ENCODE measurements around the gene ZBTB44. TPM values are rescaled to one million over a fixed set of nuclear protein-coding genes. Genes with fewer than 3 reads are reported as not detected.

ZBTB44 gene
- total and polyA plus RNA-seq, 3 donors from 2014 or later, result 103 to 158 (median 125) TPM

DNA sequence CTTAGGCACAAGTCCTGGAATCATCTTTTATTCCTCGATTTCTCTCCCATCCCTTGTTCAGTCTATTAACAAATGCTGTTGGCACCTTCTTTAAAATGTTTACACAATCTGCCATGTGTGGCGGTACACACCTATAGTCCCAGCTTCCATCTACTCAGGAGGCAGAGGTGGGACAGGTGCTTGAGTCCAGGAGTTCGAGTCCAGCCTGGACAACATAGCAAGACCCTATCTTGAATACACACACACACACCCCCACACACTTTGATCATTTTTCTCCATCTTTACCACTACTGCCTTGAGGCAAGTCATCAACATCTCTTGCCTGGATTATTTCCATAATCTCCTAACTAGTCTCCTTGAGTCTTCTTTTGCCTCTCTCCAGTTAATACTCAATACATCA is 13.7 kb upstream of the ZBTB44 start:
- WGBS, 2 donors, result 90 to 94% methylated on average over 3 of the region's 3 CpGs
- intact Hi-C loops (cut with DNase I; ENCODE audit: low total_unique reads), result no loop called here
- Histone ChIP-seq H3K4me1 (no peaks in the 10 kb centered on the region), H3K4me3 (no peak overlapping the region), H3K9me3 (no peaks in the 10 kb centered on the region), H3K27me3 (no peaks in the 10 kb centered on the region), H3K36me3 (ENCODE audit: low read depth, missing control alignments) (no peaks in the 10 kb centered on the region), H3K27ac (no peak overlapping the region)
- TF ChIP-seq, protein P1, sequence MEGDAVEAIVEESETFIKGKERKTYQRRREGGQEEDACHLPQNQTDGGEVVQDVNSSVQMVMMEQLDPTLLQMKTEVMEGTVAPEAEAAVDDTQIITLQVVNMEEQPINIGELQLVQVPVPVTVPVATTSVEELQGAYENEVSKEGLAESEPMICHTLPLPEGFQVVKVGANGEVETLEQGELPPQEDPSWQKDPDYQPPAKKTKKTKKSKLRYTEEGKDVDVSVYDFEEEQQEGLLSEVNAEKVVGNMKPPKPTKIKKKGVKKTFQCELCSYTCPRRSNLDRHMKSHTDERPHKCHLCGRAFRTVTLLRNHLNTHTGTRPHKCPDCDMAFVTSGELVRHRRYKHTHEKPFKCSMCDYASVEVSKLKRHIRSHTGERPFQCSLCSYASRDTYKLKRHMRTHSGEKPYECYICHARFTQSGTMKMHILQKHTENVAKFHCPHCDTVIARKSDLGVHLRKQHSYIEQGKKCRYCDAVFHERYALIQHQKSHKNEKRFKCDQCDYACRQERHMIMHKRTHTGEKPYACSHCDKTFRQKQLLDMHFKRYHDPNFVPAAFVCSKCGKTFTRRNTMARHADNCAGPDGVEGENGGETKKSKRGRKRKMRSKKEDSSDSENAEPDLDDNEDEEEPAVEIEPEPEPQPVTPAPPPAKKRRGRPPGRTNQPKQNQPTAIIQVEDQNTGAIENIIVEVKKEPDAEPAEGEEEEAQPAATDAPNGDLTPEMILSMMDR (IDR thresholded peaks at IDR 0.05), result no peak
- no peak for TF ChIP-seq POLR2A (IDR thresholded peaks at IDR 0.05)
- no peak for DNase-seq

DNA sequence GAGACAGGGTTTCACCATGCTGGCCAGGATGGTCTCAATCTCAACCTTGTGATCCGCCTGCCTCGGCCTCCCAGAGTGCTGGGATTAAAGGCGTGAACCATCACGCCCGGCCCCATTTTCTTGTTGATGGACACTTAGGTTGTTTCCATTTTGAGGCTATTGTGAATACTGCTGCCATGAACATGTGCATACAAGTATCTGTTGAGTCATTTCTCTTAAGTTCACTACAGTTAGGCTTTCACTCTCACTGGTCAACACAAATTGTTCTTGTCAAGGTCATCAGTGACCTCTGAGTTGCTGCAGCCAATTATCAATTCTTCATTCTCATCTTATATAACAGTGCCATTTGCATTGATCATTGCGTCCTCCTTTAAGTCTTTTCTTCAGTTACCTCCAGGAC is 13.0 kb upstream of the ZBTB44 start:
- 91 to 96% methylated on average over 4 to 6 of the region's 6 CpGs for WGBS, 2 donors
- DNase-seq, result no peak
- TF ChIP-seq, protein P1 (IDR thresholded peaks at IDR 0.05), result no peak
- TF ChIP-seq POLR2A (IDR thresholded peaks at IDR 0.05), result no peak
- Histone ChIP-seq H3K36me3 (ENCODE audit: low read depth, missing control alignments) (no peaks in the 10 kb centered on the region), H3K4me1 (no peaks in the 10 kb centered on the region), H3K27ac (no peak overlapping the region), H3K4me3 (no peak overlapping the region), H3K9me3 (no peaks in the 10 kb centered on the region), H3K27me3 (no peaks in the 10 kb centered on the region)
- intact Hi-C loops (cut with DNase I; ENCODE audit: low total_unique reads), result no loop called here

DNA sequence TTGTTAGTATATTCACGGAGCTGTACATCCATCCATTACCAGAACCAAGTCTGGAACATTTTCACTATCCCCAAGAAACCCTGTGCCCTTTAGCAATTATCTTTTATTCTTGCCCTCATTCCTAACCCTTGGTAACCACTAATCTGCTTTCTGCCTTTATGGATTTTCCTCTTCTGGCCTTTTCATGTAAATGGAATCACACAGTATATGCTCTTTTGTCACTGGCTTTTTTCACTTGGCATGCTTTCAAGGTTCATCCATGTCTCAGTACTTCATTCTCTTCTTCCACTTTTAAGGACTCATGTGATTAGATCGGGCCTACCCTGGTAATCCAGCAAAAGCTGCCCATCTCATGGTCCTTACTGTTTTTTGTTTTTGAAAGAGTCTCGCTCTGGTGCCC is 11.0 kb upstream of the ZBTB44 start:
- Histone ChIP-seq H3K9me3 (no peaks in the 10 kb centered on the region), H3K36me3 (ENCODE audit: low read depth, missing control alignments) (no peaks in the 10 kb centered on the region), H3K4me1 (no peaks in the 10 kb centered on the region), H3K4me3 (no peak overlapping the region), H3K27ac (no peak overlapping the region), H3K27me3 (no peaks in the 10 kb centered on the region)
- DNase-seq, result no peak
- TF ChIP-seq, protein P1 (IDR thresholded peaks at IDR 0.05), result no peak
- no peak for TF ChIP-seq POLR2A (IDR thresholded peaks at IDR 0.05)
- intact Hi-C loops (cut with DNase I; ENCODE audit: low total_unique reads), result no loop called here
- 90 to 97% methylated on average over 3 of the region's 3 CpGs for WGBS, 2 donors

DNA sequence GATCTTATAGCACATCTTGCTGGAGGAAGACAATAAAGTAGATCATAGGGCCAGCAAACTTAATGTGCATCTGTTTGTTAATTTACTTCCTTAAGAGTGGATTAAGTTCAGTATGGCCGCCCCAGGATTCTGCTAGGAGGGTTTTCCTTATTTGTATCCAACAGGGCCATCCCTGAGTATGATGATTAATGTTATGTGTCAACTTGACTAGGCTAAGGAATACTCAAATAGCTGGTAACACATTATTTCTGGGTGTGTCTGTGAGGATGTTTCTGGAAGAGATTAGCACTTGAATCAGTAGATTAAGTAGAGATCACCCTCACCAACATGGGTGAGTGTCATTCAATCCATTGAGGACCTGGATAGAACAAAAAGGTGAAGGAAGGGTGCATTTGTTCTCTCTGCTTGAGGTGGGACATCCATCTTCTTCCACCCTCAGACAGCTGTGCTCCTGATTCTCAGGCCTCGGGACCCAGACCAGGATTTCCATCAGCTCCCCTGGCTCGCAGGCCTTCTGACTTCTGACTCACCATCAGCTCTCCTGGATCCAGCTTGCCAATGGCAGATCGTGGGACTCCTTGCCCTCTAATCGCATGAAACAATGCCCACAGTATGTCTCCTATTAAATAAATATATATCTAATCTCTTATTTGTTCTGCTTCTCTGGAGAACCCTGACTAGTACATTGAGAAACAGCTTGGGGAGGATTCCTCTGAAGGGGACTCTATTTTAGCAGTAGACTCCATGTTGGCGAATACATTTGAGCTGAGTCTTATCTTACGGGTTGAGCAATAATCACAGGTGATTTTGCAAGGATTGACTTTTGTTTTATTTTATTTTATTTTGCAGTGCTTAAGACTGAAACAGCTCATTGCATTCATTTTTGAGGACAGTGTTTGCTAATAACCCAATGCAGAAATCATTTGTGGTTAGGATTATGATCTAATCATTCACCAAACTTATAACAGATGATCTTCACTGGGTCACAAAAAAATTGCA is 9.0 kb upstream of the ZBTB44 start:
- no peak overlapping the region for H3K4me3 ChIP-seq
- no peaks in the 10 kb centered on the region for H3K27me3 ChIP-seq
- no peak for DNase-seq
- H3K9me3 ChIP-seq, result no peaks in the 10 kb centered on the region
- 85 to 88% methylated on average over 7 of the region's 7 CpGs for WGBS, 2 donors
- no peaks in the 10 kb centered on the region for H3K4me1 ChIP-seq
- TF ChIP-seq, protein P1 (IDR thresholded peaks at IDR 0.05), result no peak
- no peak for TF ChIP-seq POLR2A (IDR thresholded peaks at IDR 0.05)
- intact Hi-C loops (cut with DNase I; ENCODE audit: low total_unique reads), result no loop called here
- H3K36me3 ChIP-seq (ENCODE audit: low read depth, missing control alignments), result no peaks in the 10 kb centered on the region
- no peak overlapping the region for H3K27ac ChIP-seq

Measured in testis (tissue), 3 donors.